LNCAP (cell line): ENCODE results near the gene HOXB3.

ENCODE experiments used
- TF ChIP-seq, protein P1 (sequence below): fragments of 450-650 bp; IDR thresholded peaks from 2 replicates; pipeline ENCODE4 v1.5.1; 2017; ENCODE audit warnings: mild to moderate bottlenecking

HOXB3 gene

GRCh38 chr17:48528936-48529682 is 60.9 kb downstream of the HOXB3 start:
- TF ChIP-seq, protein P1, sequence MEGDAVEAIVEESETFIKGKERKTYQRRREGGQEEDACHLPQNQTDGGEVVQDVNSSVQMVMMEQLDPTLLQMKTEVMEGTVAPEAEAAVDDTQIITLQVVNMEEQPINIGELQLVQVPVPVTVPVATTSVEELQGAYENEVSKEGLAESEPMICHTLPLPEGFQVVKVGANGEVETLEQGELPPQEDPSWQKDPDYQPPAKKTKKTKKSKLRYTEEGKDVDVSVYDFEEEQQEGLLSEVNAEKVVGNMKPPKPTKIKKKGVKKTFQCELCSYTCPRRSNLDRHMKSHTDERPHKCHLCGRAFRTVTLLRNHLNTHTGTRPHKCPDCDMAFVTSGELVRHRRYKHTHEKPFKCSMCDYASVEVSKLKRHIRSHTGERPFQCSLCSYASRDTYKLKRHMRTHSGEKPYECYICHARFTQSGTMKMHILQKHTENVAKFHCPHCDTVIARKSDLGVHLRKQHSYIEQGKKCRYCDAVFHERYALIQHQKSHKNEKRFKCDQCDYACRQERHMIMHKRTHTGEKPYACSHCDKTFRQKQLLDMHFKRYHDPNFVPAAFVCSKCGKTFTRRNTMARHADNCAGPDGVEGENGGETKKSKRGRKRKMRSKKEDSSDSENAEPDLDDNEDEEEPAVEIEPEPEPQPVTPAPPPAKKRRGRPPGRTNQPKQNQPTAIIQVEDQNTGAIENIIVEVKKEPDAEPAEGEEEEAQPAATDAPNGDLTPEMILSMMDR, result no peak

- TF ChIP-seq, protein P1, result no peak
Measured at GRCh38 chr17:48528153-48528935, 61.7 kb downstream of the HOXB3 start.

GRCh38 chr17:48527547-48527932 is 62.5 kb downstream of the HOXB3 start:
- TF ChIP-seq, protein P1, result no peak

- TF ChIP-seq, protein P1, result no peak
Measured at GRCh38 chr17:48526608-48527546, 63.2 kb downstream of the HOXB3 start.

GRCh38 chr17:48523010-48523409 is 67.0 kb downstream of the HOXB3 start:
- TF ChIP-seq, protein P1, result no peak

- TF ChIP-seq, protein P1, result no peak
Measured at GRCh38 chr17:48522031-48522653, 67.9 kb downstream of the HOXB3 start.

DNA sequence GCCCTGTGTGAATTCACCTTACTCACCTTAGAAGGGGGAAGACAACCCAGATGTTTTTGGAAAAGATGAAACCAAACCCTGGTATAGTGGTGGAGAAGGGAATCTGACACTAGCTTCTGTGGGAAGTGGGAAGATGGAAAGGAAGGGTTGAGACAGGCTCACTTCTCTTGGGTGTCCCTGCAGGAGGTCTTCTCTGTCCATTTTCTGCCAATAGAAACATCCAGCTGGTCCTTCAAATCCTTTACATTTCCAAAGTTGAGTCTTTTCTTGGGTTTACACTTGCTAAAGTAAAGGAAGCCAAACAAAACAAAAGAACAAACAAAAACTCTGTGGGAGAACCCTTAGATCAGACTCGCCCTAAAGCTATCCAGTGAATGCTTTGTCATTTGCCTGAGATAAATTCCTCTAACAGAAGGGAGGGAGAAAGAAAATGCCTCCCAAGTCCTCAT is 69.4 kb downstream of the HOXB3 start:
- TF ChIP-seq, protein P1, result no peak
